SHP77 (cell line): ENCODE data around the gene TYW5.

ENCODE experiments used
- DNase-seq, 2 experiments: peaks; one replicate each; lab custom pipeline; 2025; lab: John Stamatoyannopoulos, UW

Gene TYW5

DNA sequence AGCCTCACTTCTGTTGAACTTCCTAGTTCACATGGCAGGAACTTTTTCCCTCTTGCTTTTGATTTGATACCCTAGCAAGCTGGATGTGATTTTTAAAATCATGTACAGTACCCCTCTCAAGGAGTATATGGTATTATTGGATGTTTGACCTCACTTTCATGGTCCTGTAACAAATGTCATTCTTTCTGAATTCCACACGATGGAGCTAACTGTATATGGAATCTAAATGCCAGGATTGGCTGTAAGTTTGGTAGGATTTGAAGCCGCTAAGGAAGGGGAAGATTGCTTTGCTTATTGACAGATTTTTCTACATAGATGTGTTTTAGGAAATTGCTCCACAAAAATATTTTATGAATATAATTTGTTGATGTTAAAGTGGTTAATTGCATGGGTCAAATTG is 18.4 kb upstream of the TYW5 start:
- DNase-seq: peak in 1 of 2 experiments; percentile 28

DNA sequence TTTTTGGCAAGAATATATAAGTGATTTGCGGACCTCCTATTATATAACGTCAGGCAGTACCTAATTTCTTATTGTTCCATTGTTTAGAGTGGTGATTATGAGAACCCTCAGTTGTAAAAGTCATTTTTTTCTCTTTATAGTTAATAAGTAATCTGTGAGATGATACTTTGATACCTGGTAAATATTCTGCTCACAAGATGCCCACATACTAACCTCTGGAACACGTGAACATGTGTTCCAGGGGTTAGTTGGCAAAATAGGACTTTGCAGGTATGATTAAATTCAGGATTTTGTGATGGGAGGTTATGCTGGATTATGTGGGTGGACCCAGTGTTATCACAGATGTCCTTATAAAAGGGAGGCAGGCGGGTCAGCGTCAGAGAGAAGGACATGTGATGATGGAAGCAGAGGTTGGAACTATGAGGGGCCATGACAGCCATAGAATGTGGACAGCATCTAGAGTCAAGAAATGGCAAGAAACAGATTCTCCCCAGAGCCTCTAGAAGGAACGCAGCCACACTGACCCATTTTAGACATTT is 16.9 kb upstream of the TYW5 start:
- no peak for DNase-seq

DNA sequence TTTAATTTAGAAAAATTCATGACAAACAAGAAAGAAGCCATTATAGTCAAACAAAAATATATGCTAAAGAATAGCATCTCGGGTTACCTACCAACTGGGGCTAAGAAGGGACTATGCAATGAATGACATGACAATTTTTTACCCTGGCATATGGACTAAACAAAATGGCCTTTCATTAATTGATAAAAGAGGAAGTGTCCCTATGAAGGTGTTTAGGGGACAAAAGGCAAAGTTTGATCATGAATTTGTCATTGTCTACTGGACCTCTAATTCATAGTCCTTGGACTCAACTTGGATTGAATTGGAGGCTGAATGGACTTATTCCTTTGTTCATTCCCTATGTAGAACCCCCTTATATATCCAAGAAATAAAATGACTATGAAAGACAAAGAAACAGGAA is 12.8 kb upstream of the TYW5 start:
- no peak for DNase-seq

DNA sequence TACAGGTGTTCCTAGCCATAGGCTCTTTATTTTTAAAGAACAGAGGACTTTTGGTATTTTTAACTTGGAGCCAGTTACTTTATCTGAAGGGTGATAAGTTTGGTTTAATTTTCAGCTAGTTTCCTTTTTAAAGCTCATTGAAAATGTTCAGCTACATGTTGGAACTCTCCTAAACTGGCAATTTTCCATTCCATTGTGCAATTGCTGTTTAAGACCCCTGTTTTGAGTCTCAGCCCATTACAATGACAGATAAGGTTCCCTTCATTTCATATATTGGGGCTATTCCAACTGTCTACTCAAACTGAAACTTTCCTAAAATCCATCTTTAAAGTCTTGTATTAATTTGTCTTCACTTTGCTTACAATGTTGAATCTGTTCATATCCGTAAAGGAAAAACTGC is 11.7 kb upstream of the TYW5 start:
- no peak for DNase-seq

DNA sequence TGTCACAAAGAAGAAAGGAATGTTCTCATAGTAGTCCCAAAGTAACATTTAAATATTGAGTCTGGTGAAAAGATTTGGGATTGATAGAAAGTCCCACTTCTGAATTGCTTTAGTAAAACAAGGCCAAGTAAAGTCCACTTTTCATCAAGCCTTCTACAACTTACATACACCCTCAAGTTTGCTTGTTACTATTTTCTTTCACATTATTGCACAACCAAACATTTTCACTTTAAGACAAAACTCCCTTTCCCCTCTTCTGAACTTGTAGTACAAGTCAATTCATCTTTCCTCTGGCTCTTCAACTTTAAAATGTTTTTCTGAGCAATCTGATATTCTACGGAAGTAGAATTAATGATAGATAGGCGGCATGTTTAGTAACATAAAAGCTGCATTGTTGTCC is 11.1 kb upstream of the TYW5 start:
- DNase-seq: no peak

DNA sequence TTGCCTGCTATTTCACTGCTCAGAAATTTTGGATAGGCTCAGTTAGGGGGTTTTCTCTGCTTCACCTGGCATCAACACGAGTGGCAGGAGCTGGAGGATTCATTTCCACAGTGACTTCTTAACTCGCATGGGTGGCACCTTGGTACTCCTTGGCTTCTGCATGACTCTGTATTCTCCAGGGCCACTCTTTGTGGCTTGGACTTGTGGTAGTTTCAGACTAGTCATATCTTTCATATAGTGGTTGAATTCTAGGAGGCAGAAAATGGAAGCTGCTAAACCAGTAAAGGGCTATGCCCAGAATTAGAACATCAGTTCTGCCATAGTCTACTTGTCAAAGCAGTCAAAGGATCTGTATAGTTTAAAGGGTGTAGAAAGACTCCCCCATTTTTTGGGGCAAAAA is 6.9 kb upstream of the TYW5 start:
- DNase-seq: no peak

DNA sequence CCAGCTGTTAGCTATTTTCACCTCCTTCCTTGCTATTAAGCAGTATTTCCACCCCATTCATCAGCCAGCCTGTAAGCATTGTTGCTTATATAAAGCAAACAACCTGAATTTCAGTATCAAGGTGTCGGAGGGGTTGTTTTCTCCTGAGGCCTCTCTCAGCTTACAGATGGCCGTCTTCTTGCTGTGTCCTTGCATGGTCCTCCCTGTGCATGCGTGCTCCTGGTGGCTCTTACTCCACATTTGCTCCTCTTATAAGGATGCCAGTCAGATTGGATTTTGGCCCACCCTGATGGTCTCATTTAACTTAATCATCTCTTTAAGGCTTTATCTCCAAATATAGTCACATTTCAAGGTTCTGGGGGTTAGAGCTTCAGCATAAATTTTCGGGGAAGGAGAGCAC is 2.7 kb upstream of the TYW5 start:
- DNase-seq: no peak

DNA sequence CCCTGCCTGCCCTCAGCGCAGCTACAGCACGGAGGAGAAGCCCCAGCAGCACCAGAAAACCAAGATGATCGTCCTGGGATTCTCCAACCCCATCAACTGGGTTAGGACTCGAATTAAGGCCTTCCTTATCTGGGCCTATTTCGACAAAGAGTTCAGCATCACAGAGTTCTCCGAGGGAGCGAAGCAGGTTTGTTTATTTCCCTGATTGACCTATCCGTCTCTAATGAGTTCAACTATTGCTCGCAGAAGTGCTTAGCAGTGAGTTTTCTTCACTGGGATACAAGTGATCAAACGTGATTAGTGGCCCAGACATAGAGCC is 730 bp upstream of the TYW5 start:
- DNase-seq: no peak

DNA sequence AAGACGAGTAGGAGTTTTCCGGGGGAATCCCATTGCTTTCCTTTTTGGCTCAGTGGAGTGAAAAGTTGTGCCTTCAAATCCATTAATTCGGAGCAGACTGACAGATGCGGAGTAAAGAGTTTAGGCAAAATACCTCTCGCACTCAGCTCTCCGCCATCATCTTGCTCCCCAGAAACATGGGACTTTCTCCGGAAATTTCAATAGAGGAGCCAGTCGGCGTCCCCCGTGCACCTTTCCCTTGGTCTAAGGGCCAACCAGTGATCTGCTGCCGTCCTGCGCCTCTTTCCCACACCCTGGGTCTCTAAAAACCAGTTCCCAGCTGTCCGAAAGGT is 318 bp downstream of the TYW5 start:
- peak in 1 of 2 experiments; percentile 73 for DNase-seq

DNA sequence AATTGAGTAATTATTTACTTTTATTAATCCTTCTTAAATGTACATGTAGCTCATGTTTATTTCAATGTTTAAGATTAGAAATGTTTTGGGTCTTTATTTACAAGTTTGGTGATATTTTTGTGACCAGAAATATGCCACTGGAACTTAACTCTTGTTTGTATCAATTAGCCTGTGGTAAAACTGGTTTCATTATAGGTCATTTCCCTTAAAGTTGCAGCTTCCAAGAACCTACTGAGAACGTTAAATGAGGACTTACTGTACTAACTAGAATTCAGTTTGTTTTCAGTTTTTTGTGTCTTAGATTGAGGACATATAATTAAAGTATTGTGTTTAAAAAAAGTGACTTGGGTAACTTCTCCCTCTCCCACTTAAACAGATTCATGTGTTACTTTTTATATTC is 4.3 kb downstream of the TYW5 start:
- no peak for DNase-seq

DNA sequence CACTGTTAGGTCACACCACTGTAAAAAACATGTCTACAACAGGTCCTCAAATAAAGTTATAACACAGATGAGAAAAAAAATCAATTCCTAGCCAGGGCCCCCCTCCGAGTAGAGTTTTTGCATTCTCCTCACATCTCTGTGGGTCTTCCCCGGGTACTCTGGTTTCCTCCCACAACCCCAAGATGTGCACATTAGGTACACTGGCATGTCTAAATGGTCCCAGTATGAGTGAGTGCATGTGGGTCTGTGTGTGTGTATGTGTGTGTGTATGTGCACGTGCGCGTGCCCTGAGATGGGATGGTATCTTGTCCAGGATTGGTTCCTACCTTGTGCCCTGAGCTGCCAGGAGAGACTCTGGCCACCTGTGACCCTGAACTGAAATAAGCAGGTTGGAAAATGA is 4.9 kb downstream of the TYW5 start:
- DNase-seq: no peak

DNA sequence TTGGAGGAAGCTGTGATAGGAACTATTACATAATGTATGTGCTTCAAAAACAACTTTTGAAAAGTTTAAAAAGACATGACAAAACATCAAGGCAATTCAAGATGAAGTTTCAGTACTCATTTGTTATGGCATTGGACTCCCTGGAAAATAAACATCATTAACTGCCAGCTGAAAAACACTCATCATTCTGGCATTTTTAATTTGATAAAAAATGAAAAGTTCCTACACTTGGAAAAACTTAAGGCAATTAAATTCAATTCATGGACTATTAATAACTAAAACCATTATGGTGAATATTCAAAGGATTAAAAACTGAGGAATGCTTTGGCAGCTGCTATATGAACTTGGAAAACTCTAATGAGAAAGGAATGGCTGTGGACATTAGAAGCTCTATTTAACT is 8.5 kb downstream of the TYW5 start:
- no peak for DNase-seq

DNA sequence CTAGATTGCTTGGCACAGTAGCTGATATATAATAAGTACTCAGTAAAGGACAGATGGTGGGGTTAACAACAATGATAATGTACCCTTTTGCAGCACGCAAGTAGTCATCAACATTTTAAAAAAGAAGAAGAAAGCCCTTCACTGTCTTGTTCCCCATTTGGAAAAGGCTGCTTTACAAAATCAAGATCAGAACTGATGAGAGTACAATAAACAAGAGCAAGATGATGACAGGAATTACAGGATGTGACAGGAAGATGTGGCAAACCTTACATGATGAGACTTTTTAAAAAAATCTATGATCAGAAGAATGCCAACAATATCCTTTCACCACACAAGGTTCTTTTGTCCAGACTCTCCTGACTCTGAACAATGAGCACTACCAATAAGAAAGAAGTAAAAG is 9.1 kb downstream of the TYW5 start:
- no peak for DNase-seq

DNA sequence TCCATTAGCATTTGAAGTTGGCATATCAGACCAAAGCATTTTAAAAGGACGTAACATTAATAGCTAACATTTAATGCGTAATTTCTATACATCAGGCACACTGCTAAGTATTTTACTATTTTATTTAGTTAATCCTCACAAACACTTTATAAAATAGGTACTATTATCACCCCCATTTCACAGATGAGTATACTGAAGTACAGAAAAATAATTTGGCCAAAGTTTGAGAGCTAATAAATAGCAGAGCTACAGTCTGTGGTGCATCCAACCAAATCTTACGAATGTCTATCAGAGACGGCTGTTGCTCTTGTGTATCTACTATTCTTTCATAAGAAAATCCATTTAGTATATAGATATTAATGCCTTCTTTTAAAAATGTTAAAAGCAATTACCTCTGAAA is 11.9 kb downstream of the TYW5 start:
- no peak for DNase-seq

DNA sequence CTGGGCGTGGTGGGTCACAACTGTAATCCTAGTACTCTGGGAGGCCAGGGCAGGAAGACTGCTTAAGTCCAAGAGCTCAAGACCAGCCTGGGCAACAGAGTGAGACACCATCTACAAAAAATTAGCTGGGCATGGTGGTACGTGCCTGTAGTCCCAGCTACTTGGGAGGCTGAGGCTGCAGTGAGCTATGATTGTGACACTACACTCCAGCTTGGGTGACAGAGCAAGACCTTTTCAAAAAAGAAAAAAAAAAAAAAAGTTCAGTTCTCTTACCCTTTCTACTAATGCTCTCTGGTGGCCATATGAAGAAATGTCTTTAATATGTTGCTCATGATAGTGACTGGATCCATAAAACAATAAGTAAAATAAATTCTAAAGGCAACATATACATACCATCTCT is 14.9 kb downstream of the TYW5 start:
- DNase-seq: peak; percentile 10 to 20

DNA sequence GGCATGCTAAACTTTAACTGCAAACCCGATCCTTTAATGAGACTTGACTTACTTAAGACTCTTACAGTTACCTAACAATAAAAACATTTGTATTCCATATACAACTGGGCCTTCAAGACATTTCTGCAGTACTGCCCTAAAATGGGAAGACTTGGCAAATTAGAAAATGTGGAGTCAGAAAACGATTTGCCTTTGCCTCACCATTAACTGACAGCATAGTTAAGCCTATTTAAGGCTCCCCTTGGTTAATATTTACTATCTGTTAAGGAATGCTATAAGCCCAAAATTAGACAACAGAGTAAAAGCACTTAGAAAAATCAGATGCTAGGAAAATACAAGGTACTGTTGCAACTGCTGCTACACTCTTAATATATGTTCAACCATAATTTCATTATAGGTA is 18.7 kb downstream of the TYW5 start:
- no peak for DNase-seq

DNA sequence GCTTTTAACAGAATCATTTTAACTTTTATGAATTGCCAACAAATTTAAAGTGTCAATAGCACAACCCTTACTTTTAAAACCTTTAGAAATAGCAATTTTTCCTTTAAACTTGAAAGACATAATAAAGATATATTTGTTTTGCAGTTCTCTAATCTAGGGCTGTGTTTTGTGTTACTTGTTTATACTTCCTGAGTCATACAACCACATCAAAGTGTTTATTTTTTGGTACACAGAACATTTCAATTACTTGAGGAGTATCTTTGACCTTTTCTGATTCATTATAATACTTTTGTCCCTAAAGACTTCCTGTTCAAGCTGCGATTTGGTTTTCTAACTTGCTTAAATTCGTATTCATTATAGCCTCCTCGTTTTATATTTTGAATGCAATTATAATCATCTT is 21.8 kb downstream of the TYW5 start:
- DNase-seq: no peak

DNA sequence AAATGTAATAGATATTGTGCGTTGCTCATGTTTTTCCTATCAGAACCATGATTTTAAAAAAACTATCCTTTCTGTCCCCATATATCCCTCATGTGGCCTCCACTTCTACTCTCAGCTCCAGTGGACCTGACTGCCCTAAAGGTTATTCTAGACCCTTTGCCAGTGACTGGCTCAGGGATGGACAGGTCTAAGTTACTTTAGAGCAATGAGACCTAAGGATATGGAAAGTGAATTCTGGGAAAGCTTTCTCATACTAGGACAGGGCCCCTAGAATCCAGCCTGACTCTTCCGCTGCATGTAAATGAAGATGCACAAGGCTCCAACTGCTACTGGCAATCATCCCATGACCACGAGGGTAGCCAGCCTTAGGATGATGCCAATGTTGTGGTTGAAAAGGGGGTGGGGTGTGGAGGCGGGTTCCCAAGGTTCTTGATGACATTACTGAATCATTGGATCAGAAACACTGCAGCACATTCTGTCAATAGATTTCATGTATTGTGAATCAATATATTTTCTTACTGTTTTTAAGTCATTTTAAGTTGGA is 22.9 kb downstream of the TYW5 start:
- no peak for DNase-seq

DNA sequence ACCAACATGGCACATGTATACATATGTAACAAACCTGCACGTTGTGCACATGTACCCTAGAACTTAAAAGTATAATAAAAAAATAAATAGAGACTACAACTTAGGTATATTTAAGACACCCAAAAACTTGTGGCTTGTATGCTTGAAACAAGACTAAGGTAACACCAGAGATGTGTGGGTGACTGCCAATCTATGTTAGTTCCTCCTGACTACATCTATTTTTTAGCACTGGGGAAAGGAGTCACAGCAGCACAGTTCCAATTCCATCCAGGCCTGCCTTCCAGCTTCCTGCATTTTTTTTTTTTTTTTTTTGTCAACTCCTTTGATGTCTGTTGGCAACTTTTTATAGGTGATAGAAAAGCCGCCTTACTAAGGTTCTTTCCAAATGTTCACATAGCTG is 26.0 kb downstream of the TYW5 start:
- DNase-seq: no peak

DNA sequence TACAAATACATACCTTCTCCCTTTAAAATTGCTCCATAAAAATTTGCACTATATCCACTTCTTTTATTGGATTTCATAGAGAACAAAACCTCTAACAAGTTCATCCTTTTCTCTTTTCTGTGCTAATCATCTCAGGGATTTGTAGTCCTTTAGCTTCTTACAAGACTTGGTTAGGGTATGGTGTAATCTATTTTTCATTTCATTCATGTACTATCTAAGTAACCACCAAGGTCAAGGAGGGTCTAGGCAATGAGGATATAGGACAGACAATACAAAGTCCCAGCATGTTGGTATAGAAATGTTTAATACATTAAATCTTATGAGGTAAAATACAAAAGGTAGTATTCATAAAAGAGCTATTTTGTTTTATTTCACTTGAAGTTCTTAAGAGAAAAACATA is 26.7 kb downstream of the TYW5 start:
- DNase-seq: no peak

DNA sequence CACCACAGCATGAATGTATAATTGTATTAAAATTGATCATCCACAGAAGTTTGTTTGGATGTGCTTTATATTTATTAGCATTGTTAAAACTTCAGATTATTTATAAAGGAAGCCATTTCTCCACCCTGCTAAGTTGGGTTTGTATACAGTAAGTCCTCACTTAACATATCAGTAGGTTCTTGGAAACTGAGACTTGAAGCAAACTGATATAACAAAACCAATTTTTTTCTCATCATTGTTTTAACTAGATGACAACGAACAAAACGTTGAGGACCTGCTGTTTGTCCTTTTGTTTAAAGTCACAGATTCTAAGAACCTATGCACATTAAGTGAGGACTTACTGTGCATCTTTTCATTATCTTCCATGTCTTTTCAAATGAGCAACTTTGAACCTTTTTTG is 27.1 kb downstream of the TYW5 start:
- no peak for DNase-seq

DNA sequence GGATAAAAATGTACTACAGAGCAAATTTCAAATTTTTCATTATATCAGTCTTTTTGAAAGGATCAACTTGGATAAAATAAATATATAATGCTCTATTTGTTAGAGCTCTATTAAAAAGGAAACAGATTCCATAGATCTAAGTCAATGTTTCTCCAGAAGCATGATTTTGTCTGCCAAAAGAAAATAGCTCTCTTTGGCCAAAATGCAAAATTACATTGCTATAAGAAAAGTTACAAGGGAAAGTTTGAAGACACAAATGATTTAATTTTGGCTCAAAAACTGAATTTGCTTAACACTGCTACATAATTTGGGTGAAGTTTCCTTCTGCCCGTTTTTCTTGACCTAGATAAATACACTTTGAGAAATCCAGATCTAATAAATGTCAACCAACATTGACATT is 28.5 kb downstream of the TYW5 start:
- DNase-seq: no peak

DNA sequence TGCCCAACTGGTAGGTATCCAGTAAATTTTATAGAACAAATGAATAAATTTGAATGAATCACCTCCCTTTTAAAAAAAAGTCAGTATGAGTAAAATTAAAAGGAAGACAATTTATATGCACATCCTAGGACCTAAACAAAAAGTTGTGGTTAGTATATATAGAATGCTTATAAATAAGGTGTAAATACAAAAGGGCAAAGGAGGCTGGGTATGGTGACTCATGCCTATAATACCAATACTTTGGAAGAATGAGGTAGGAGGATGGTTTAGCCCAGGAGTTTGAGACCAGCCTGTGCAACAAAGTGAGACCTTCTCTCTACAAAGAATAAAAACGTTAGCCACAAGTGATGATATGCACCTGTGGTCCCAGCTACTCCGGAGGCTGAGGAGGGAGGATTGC is 31.4 kb downstream of the TYW5 start:
- DNase-seq: no peak

DNA sequence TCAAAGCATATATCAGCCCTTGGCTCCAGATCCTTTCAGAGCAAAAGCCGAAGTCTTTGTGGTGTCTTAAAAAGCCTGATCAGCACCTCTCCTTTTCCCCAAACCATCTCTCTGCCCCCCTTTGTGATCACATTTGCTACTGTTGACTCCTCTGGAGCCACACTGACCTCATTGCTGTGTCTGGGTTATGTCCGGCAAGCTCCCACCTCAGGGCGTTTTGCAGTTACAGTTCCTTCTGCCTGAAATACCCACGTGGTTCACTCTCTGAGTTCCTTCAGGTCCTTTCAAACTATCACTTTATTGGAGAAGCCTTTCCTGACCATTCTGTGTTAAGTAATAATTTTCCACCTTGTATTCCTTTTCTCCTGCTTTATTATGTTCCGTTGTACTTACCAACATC is 32.4 kb downstream of the TYW5 start:
- no peak for DNase-seq

DNA sequence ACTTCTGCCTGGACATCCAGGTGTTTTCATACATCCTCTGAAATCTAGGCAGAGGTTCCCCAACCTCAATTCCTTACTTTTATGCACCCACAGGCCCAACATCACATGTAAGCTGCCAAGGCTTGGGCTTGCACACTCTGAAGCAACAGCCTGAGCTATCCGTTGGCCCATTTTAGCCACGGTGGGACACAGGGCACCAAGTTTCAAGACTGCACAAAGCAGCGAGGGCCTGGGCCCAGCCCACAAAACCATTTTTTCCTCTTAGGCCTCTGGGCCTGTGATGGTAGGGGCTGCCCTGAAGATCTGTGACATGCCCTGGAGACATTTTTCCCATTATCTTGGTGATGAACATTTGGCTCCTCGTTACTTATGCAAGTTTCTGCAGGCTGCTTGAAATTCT is 38.3 kb downstream of the TYW5 start:
- no peak for DNase-seq
